ENCODE results near the gene UBALD1.

UBALD1 gene

DNA sequence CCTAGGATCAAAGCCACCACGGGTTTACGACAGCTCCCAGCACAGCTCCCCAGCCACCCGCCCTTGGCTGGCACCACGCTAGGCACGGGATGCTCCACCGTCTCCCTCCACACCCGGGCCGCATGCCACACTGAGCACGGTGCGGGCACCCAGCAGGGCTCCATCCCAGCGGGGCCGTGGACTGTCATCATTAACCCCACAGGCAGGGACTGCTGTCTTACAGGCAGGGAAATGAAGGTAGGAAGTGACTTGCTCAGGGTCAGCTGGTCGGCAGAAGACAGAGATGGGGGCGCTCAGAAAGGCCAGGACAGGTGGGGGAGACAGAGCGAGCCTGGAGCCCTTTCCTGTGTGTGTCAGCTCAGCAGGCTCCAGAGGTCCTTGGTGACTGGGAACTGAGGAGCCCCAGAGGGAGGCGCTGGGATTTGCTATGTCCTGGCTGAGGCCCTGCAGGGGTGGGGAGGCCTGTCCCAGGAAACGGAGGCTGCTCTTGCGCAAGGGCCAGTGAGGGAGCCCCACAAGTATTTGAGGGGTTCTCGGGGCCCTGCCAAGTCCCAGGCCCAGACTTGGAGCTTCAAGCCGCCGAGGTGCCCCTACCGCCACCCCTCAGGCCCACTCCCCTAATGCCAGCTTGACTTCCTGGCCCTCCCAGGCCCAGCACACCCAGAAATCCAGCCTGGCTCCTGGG, 3.2 kb downstream of the UBALD1 start:
- no peak overlapping the region for H3K4me3 ChIP-seq (ENCODE audit: low read depth, low read length)
- TF ChIP-seq, protein P1, sequence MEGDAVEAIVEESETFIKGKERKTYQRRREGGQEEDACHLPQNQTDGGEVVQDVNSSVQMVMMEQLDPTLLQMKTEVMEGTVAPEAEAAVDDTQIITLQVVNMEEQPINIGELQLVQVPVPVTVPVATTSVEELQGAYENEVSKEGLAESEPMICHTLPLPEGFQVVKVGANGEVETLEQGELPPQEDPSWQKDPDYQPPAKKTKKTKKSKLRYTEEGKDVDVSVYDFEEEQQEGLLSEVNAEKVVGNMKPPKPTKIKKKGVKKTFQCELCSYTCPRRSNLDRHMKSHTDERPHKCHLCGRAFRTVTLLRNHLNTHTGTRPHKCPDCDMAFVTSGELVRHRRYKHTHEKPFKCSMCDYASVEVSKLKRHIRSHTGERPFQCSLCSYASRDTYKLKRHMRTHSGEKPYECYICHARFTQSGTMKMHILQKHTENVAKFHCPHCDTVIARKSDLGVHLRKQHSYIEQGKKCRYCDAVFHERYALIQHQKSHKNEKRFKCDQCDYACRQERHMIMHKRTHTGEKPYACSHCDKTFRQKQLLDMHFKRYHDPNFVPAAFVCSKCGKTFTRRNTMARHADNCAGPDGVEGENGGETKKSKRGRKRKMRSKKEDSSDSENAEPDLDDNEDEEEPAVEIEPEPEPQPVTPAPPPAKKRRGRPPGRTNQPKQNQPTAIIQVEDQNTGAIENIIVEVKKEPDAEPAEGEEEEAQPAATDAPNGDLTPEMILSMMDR (IDR thresholded peaks at IDR 0.05; ENCODE audit: low read depth, low read length, missing control alignments), result no peak
- no peak for DNase-seq (ENCODE audit: low read depth)
- in situ Hi-C loops (cut with HindIII; ENCODE audit: low sequenced_read_pairs), result no loop called here

DNA sequence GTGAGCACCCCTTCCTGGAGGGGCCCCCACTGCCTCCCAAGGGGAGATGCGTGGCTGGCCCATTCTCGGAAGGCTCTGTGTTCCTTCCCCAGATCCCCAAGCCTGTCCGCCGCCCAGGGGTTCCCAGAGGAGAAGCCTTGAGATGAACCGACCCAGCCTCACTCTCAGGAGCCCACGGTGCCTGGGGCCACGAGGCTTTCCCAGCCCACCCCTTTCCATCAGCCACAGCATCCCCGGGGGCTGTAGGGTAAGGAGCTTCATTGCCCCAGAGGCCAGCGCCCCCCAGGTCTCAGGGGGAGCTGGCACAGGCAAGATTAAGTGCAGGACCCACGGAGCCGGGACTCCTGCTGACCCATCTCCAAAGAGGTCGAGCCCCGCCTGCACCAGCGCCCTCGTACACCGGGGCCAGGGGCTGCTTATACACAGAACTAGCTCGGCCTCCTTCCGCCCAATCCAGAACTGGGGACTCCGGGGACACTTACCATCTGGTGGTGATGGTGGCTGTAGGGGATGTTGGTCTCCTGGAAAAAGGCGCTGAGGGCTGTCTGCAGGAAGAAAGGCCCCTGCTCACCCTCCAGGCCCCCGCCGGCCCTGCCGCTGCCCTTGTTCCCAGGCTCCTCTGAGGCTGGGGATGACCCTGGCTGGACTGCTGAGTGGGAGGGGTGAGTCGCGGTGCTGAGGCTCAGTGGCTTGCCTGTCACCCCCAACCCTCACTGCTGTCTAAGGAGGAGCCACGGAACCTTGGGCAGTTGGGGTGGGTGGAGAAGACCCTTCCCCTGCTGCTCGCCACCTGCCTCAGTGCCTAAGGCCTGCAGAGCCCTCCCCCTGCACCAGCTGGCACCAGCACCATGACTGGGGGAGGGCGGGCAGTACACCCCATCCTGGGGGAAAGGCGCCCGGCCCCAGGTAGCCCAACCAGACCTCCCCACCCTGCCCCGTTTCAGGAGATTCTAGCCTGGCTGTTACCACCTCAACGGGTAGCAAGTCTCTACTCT, 4.4 kb downstream of the UBALD1 start:
- in situ Hi-C loops (cut with HindIII; ENCODE audit: low sequenced_read_pairs), result no loop called here
- H3K4me3 ChIP-seq (ENCODE audit: low read depth, low read length), result no peak overlapping the region
- no peak for DNase-seq (ENCODE audit: low read depth)
- TF ChIP-seq, protein P1 (IDR thresholded peaks at IDR 0.05; ENCODE audit: low read depth, low read length, missing control alignments), result no peak

DNA sequence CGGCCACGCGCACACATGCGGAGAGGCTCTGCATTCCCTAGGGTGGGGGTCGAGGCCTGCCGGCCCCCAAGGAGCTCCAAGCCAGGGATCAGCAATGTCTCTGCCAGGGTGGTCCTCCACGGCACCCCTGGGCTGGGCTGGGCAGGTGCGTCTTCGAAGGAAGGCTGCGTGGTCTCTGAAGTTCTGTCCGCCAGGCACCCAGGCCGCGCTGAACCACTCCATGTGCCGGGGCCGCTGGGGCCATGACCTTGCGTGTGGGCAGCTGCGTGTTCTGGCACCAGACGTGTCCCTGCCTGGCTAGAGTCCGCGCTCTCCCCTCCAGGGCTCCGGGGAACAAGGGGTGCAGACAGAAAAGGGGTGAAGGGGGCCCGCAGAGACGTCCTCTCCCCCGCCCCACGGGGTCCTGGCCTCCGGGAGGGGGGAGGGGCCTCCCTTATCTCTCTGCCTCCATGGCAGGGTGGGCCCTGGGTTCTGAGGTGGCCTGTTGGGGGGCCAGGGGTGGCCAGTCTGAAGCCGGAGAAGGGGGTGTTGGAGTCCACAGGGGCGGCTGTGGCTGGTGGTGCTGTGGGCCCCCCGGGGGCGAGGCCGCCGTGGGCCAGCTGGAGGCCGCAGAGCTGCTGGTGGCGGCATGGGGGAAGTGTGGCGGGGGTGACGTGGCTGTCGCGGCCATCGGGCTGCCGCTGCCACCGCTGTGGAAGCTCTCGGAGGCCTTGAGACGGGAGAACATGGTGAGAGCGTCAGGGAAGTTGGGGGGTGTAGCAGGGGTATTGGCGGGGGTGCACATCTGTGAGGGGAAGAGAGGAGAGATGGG, 5.3 kb downstream of the UBALD1 start:
- DNase-seq (ENCODE audit: low read depth), result no peak
- TF ChIP-seq, protein P1 (IDR thresholded peaks at IDR 0.05; ENCODE audit: low read depth, low read length, missing control alignments), result no peak

GRCh38 chr16:4608704-4608980, 6.0 kb downstream of the UBALD1 start:
- DNase-seq (ENCODE audit: low read depth), result no peak
- H3K4me3 ChIP-seq (ENCODE audit: low read depth, low read length), result no peak overlapping the region
- TF ChIP-seq, protein P1 (IDR thresholded peaks at IDR 0.05; ENCODE audit: low read depth, low read length, missing control alignments), result no peak
- in situ Hi-C loops (cut with HindIII; ENCODE audit: low sequenced_read_pairs), result no loop called here

More for the DNA sequence above, 5.3 kb downstream of the UBALD1 start:
- H3K4me3 ChIP-seq (ENCODE audit: low read depth, low read length), result no peak overlapping the region
- in situ Hi-C loops (cut with HindIII; ENCODE audit: low sequenced_read_pairs), result no loop called here

DNA sequence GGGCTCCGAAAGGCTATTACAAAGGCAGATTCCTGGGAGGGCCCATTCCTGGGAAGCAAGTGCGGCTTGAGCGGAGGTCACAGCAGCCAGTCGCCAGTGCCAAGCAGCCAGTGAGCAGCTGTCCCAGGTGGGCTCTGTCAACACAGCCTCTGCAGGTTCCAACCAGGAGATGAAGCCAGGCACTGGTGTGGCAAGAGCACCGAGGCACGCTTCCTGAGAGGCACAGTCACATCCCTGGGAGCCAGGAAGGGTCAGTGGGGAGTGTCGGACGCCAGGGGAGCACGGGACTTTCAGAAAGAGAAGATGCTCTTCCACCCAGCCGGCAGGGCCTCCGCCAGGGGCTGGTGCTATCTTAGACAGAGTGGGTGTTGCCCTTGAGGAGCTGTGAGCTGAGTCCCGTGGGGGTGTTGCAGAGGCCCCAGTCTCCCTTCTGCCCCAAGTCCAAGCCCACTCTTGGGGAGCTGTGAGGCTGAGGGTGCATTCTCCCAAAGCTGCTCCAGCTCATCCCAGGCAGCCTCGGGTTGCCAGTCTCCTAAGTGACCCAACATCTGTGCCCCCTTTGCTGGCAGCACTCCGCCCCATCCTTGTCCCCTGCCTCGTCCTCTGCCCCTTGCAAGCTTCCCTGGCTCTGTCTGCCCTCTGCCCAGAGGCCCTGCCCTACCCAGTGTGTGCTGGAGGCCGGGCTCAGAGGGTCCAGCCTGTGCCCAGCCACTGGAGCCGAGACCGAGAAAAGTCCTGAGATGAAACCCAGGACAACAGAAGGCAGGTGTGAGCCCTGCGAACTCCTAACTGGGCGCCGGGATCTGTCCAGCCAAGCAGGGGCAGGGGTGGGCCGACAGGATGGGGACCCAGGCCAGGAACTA, 6.6 kb downstream of the UBALD1 start:
- DNase-seq (ENCODE audit: low read depth), result no peak
- no peak overlapping the region for H3K4me3 ChIP-seq (ENCODE audit: low read depth, low read length)
- TF ChIP-seq, protein P1 (IDR thresholded peaks at IDR 0.05; ENCODE audit: low read depth, low read length, missing control alignments), result no peak
- in situ Hi-C loops (cut with HindIII; ENCODE audit: low sequenced_read_pairs), result no loop called here

Data from astrocyte of the cerebellum (primary cell).